ENCODE data around the gene DARS1.

GRCh38 chr2:135985826-135986393, 484 bp upstream of the DARS1 start:
- TF ChIP-seq EZH2 (IDR thresholded peaks at IDR 0.05; ENCODE audit: borderline replicate concordance, low read length), result no peak
- no peak for TF ChIP-seq CTCF (IDR thresholded peaks at IDR 0.05; ENCODE audit: low read length)
